Small intestine (tissue), 7 donors: ENCODE results near the gene ITK. TPM values are rescaled to one million over a fixed set of nuclear protein-coding genes. Genes with fewer than 3 reads are reported as not detected.
A peak's percentile ranks its signal among the peaks of the same experiment; 100 is the strongest.

Experiments
- DNase-seq, 2 donors: peaks; one replicate each; pipeline versions ENCODE4 v3.0.0 to v3.0.0-alpha.2; 2013
- FAIRE-seq: peaks from 2 replicates; lab custom pipeline; 2012; peaks lifted over from hg19 to GRCh38; lab: Jason Lieb, UNC
- H3K27ac ChIP-seq, 3 donors: one replicate each; pipeline ENCODE4 v1.5.1; 2013; ENCODE audit warnings: low read length in 2 of 3, mild to moderate bottlenecking in 2 of 3, control low read depth in 1 of 3, inconsistent platforms in 1 of 3, low read depth in 1 of 3, moderate library complexity in 1 of 3
- H3K27me3 ChIP-seq, 3 donors: one replicate each; pipeline ENCODE4 v1.6.1; 2013; ENCODE audit warnings: low read length in 3 of 3, inconsistent platforms in 1 of 3; ENCODE audit not compliant: control insufficient read depth in 3 of 3, insufficient read depth in 3 of 3
- H3K36me3 ChIP-seq, 3 donors: one replicate each; pipeline ENCODE4 v1.6.1; 2013; ENCODE audit warnings: low read length in 3 of 3, inconsistent platforms in 1 of 3, low read depth in 1 of 3, mild to moderate bottlenecking in 1 of 3, moderate library complexity in 1 of 3; ENCODE audit not compliant: control insufficient read depth in 3 of 3, insufficient read depth in 2 of 3
- H3K4me1 ChIP-seq, 3 donors: one replicate each; pipeline ENCODE4 v1.6.1; 2013; ENCODE audit warnings: low read length in 2 of 3, inconsistent platforms in 1 of 3, low read depth in 1 of 3, mild to moderate bottlenecking in 1 of 3, moderate library complexity in 1 of 3; ENCODE audit not compliant: control insufficient read depth in 3 of 3, insufficient read depth in 2 of 3
- H3K4me3 ChIP-seq, 3 donors: one replicate each; pipeline ENCODE4 v1.5.1; 2013; ENCODE audit warnings: low read length in 3 of 3, control low read depth in 1 of 3, inconsistent platforms in 1 of 3, low read depth in 1 of 3, mild to moderate bottlenecking in 1 of 3, moderate library complexity in 1 of 3
- H3K9me3 ChIP-seq, 2 donors: one replicate each; pipeline ENCODE4 v1.6.1; 2013; ENCODE audit warnings: low read depth in 1 of 2, low read length in 1 of 2; ENCODE audit not compliant: control insufficient read depth in 2 of 2, insufficient read depth in 1 of 2
- WGBS, 3 donors: extraction: QIAGEN DNeasy Blood & Tissue Kit; methylation state at CpG; one replicate each; pipeline ENCODE4 v1.1.7; 2013; 5-methylcytosine and 5-hydroxymethylcytosine counted together
- polyA plus RNA-seq, 4 donors: library from polyadenylated mRNA; stranded (reverse) in 3 of 4; unstranded in 1 of 4; fragments of 200-250 nt in 3 of 4; fragments of 120-200 nt in 1 of 4; gene quantifications; one replicate each; pipeline versions ENCODE4 v1.2.1 to v1.2.3, GENCODE V29; 2013
- donor health status: healthy with polysubstance abuse.
- donor health status: control.
- donor health status: control.
- donor health status: Bipolar disorder and iron deficiency.
- donor health status: healthy.

The ITK gene
- polyA plus RNA-seq, 4 donors: 0.67 to 2.7 (median 1.4) TPM

GRCh38 chr5:157289164-157289819 lies 108.7 kb downstream of the ITK start:
- Histone ChIP-seq H3K4me3 (no peak overlapping the region), H3K4me1 (peaks cover 0 to 35% (median 6%) of the 10 kb centered on the region in 3 donors), H3K36me3 (peaks cover 0 to 8% (median 1%) of the 10 kb centered on the region in 3 donors), H3K27ac (peak overlapping the region in 1 of 3 donors; percentile 66), H3K9me3 (no peaks in the 10 kb centered on the region), H3K27me3 (no peaks in the 10 kb centered on the region)
- DNase-seq: no peak
- FAIRE-seq: no peak
- WGBS, 3 donors: 89 to 91% (median 90%) methylated on average over 9 of the region's 9 CpGs

GRCh38 chr5:157290156-157290980 lies 109.7 kb downstream of the ITK start:
- H3K36me3 ChIP-seq: peaks cover 0 to 5% (median 1%) of the 10 kb centered on the region in 3 donors
- no peak overlapping the region for H3K4me3 ChIP-seq
- FAIRE-seq (no peak), DNase-seq (peak in 1 of 2 donors; percentile 29)
- H3K9me3 ChIP-seq: no peaks in the 10 kb centered on the region
- 87 to 90% (median 89%) methylated on average over 6 of the region's 6 CpGs for WGBS, 3 donors
- H3K27me3 ChIP-seq: no peaks in the 10 kb centered on the region
- H3K27ac ChIP-seq: peak overlapping the region in 1 of 3 donors; percentile 59
- H3K4me1 ChIP-seq: peaks cover 0 to 35% (median 6%) of the 10 kb centered on the region in 3 donors

GRCh38 chr5:157290981-157291711 lies 110.5 kb downstream of the ITK start:
- Histone ChIP-seq H3K4me1 (peaks cover 0 to 40% (median 6%) of the 10 kb centered on the region in 3 donors), H3K9me3 (no peaks in the 10 kb centered on the region), H3K36me3 (peaks cover 0 to 5% (median 0%) of the 10 kb centered on the region in 3 donors), H3K27me3 (no peaks in the 10 kb centered on the region), H3K27ac (peak overlapping the region in 1 of 3 donors; percentile 59), H3K4me3 (no peak overlapping the region)
- DNase-seq (peak; percentile 95 to 96), FAIRE-seq (no peak)
- WGBS, 3 donors: 10 to 49% (median 23%) methylated on average over 10 of the region's 10 CpGs

- FAIRE-seq: no peak
- Histone ChIP-seq H3K4me1 (peaks cover 0 to 40% (median 6%) of the 10 kb centered on the region in 3 donors), H3K27ac (no peak overlapping the region), H3K36me3 (peaks cover 0 to 2% (median 0%) of the 10 kb centered on the region in 3 donors), H3K9me3 (no peaks in the 10 kb centered on the region), H3K4me3 (no peak overlapping the region), H3K27me3 (no peaks in the 10 kb centered on the region)
- no peak for DNase-seq
- 92 to 93% (median 93%) methylated on average over 3 of the region's 3 CpGs for WGBS, 3 donors
Observed at GRCh38 chr5:157292599-157292998, 112.0 kb downstream of the ITK start.

GRCh38 chr5:157294407-157295091 lies 113.9 kb downstream of the ITK start:
- no peaks in the 10 kb centered on the region for H3K9me3 ChIP-seq
- H3K27ac ChIP-seq: no peak overlapping the region
- H3K36me3 ChIP-seq: peaks cover 0 to 5% (median 0%) of the 10 kb centered on the region in 3 donors
- WGBS, 3 donors: 81 to 88% (median 85%) methylated on average over 7 of the region's 7 CpGs
- H3K27me3 ChIP-seq: no peaks in the 10 kb centered on the region
- H3K4me3 ChIP-seq: no peak overlapping the region
- peaks cover 0 to 24% (median 6%) of the 10 kb centered on the region in 3 donors for H3K4me1 ChIP-seq
- FAIRE-seq (no peak), DNase-seq (no peak)

- Histone ChIP-seq H3K4me3 (no peak overlapping the region), H3K9me3 (no peaks in the 10 kb centered on the region), H3K27me3 (no peaks in the 10 kb centered on the region), H3K4me1 (peaks cover 0 to 18% (median 6%) of the 10 kb centered on the region in 3 donors), H3K36me3 (peaks cover 0 to 6% (median 0%) of the 10 kb centered on the region in 3 donors), H3K27ac (no peak overlapping the region)
- DNase-seq (peak; percentile 60 to 76), FAIRE-seq (no peak)
- 0 to 61% (median 33%) methylated on average over 1 of the region's 1 CpG for WGBS, 3 donors
Observed at GRCh38 chr5:157295247-157295646, 114.6 kb downstream of the ITK start.

- no peak overlapping the region for H3K4me3 ChIP-seq
- WGBS, 3 donors: 91 to 98% (median 92%) methylated on average over 10 of the region's 10 CpGs
- no peaks in the 10 kb centered on the region for H3K27me3 ChIP-seq
- no peaks in the 10 kb centered on the region for H3K9me3 ChIP-seq
- H3K36me3 ChIP-seq: peaks cover 0 to 19% (median 0%) of the 10 kb centered on the region in 3 donors
- H3K27ac ChIP-seq: no peak overlapping the region
- peaks cover 0 to 3% (median 0%) of the 10 kb centered on the region in 3 donors for H3K4me1 ChIP-seq
- no peak for DNase-seq
- no peak for FAIRE-seq
Observed at GRCh38 chr5:157300564-157300963, 119.9 kb downstream of the ITK start.
